Right lobe of liver (tissue), 6 donors: Measurements from ENCODE around the gene PAX8. TPM values are rescaled to one million over a fixed set of nuclear protein-coding genes. Genes with fewer than 3 reads are reported as not detected.

Experiments used
- ATAC-seq, 4 donors: fragments of 200-7000 bp; cut with Tn5 transposase; one replicate each; pipeline ENCODE4 v1.9.1; 2020; ENCODE audit warnings: mild to moderate bottlenecking in 4 of 4, moderate library complexity in 4 of 4
- DNase-seq, 3 donors: peaks; one replicate each; pipeline ENCODE4 v3.0.0-alpha.2; 2020
- H3K27ac ChIP-seq, 3 donors: fragments of 200-600 bp; one replicate each; pipeline ENCODE4 v1.8.0; 2022
- H3K27me3 ChIP-seq, 2 donors: fragments of 200-600 bp; one replicate each; pipeline ENCODE4 v1.8.0; 2022
- H3K36me3 ChIP-seq, 4 donors: fragments of 200-600 bp; sonication (generic) in 1 of 4; one replicate each; pipeline versions ENCODE4 v1.5.1 to v1.8.0; 2017 to 2022; ENCODE audit warnings: control low read depth in 1 of 4
- H3K4me1 ChIP-seq, 4 donors: fragments of 200-600 bp; sonication (generic) in 1 of 4; one replicate each; pipeline versions ENCODE4 v1.5.1 to v1.8.0; 2017 to 2022; ENCODE audit warnings: control low read depth in 1 of 4
- H3K4me3 ChIP-seq, 3 donors: fragments of 200-600 bp; one replicate each; pipeline ENCODE4 v1.8.0; 2022
- H3K9me3 ChIP-seq, 4 donors: fragments of 200-600 bp; sonication (generic) in 1 of 4; one replicate each; pipeline versions ENCODE4 v1.5.1 to v1.8.0; 2017 to 2022; ENCODE audit warnings: control low read depth in 1 of 4
- CTCF ChIP-seq, 4 donors: fragments of 200-600 bp in 3 of 4; fragments of 450-650 bp in 1 of 4; IDR thresholded peaks; one replicate each; pipeline versions ENCODE4 v1.5.1 to v1.8.0; 2016 to 2022; ENCODE audit warnings: antibody characterized with exemption in 4 of 4, mild to moderate bottlenecking in 2 of 4
- POLR2A ChIP-seq: fragments of 450-650 bp; IDR thresholded peaks from one replicate; pipeline ENCODE4 v1.6.1; 2017; ENCODE audit warnings: antibody characterized with exemption, mild to moderate bottlenecking
- WGBS: methylation state at CpG from one replicate; pipeline ENCODE4 v1.1.6; 2018; ENCODE audit warnings: low coverage, low lambda C conversion rate; ENCODE audit not compliant: insufficient coverage; ENCODE audit errors: missing lambda C conversion rate; 5-methylcytosine and 5-hydroxymethylcytosine counted together
- intact Hi-C, 2 donors: fragments of 100-400 bp; cut with DNase I; formaldehyde crosslinking; loops; one replicate each; pipeline versions ENCODE4 v1.11.2 to v1.14.1; 2022
- total RNA-seq, 6 experiments: library from RNA; depleted of rRNA in 2 of 6; stranded (reverse); fragments of >200 nt in 2 of 6; fragmentation: NEBNext Ultra II Directional in 3 of 6; extraction: Animal tissue kit (Norgen Biotek cat#: 25700) in 3 of 6; gene quantifications; one replicate each; pipeline versions ENCODE4 v1.1.0 to v1.2.4, GENCODE V29; 2016 to 2023
- donor health status: DM: no; HTN: yes; CAD: no.
- donor health status: DM: no; HTN: no; CAD: no.
- donor health status: DM: no; HTN: no; CAD: no.
- donor health status: DM: no; HTN: yes; CAD: no.
- donor health status: DM: no; HTN: yes; CAD: no.

The PAX8 gene
- total RNA-seq, 6 experiments from 2014 or later, result 0.27 to 1.9 (median 0.86) TPM

DNA sequence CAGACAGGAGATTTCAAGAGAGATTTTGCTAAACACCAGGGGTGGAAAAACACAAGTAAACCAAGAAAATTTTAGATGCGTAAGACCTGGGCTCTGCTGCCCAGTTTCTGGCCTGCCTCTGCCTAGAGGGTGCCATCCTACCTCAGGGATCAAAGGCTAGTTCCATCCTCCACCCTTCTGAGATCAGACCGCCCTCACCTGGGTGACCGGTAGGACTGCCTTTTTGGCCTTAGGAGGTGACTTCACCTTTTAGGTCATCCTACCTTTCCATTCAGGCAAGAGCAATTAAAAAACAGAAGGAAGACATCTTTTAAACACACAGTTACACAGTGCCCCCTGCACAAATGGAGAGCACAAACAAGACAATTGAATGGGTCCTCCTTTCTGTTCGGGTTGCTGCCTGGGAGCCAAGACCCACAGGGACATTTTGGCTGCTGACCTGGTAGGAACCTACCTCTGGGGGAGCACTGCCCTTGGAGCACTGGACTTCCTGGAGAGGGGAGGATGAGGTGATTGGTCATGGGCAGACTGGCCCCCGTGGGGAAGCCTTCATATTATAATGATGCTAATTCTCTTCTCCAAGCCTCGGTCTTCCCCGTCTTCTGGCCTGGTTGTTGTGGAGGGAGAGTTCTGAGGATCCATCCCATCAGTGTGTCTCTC is 101.9 kb downstream of the PAX8 start:
- Histone ChIP-seq H3K36me3 (no peaks in the 10 kb centered on the region), H3K27ac (no peak overlapping the region), H3K9me3 (no peaks in the 10 kb centered on the region), H3K27me3 (no peaks in the 10 kb centered on the region), H3K4me1 (peaks cover 0 to 17% (median 8%) of the 10 kb centered on the region in 4 donors), H3K4me3 (no peak overlapping the region)
- 93% methylated on average over 2 of the region's 7 CpGs for WGBS
- intact Hi-C loops, result no loop called here
- ATAC-seq, result no peak
- TF ChIP-seq CTCF (IDR thresholded peaks at IDR 0.05) (no peak), POLR2A (no peak)
- no peak for DNase-seq

DNA sequence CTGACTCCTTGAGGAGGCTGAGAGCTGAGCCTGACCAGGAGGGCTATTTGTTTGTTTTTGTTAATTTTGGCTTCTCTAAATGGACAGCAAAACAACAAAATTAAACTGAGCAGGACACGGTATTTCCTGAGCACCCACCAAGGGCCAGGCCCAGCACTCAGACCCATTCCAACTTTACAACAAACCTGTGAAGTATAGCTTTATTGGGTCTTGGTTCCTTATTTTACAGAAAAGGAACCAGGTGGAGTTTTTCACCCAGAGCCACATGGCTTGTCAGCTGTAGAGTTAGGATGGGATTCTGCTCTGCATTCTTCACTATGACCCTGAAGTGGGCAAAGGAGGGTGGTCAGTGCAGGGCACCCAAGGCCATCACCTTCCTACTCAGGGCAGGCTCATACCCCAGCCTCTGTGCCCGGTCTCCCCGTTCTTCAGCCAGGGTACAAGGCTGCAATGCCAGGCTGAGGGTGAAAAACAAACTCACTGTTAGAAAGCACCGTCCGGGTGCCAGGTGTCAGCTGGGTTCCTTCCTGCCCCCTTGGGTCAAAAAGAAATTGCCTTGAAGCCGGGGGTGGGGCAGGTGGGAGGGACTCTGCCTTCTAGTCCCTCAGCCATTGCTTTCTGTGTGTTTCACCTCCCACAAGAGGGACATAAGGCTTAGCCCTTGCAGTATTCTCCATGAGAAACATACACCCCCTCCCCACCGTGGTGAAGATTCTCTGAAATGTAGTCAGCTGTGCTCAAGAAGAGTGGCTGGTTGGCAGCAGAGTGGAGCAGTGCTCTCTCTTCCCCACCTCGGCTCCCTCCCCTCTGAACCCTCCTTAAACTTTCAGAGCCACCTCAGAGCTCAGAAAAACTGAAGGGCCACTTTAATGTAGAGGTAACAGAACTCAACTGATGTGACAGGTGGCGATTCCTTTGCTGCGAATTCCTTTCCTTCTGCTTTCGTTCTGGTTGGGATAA is 102.7 kb downstream of the PAX8 start:
- peaks cover 0 to 10% (median 3%) of the 10 kb centered on the region in 4 donors for H3K4me1 ChIP-seq
- no peak overlapping the region for H3K4me3 ChIP-seq
- WGBS, result 71% methylated on average over 9 of the region's 11 CpGs
- ATAC-seq (no peak), DNase-seq (no peak)
- H3K27ac ChIP-seq, result no peak overlapping the region
- no peak for TF ChIP-seq POLR2A
- no peak for TF ChIP-seq CTCF (IDR thresholded peaks at IDR 0.05)
- intact Hi-C loops, result no loop called here
- H3K9me3 ChIP-seq, result no peaks in the 10 kb centered on the region
- H3K36me3 ChIP-seq, result no peaks in the 10 kb centered on the region
- no peaks in the 10 kb centered on the region for H3K27me3 ChIP-seq

- Histone ChIP-seq H3K9me3 (no peaks in the 10 kb centered on the region), H3K4me1 (peaks cover 0 to 3% (median 0%) of the 10 kb centered on the region in 4 donors), H3K36me3 (no peaks in the 10 kb centered on the region), H3K4me3 (peak overlapping the region in 1 of 3 donors; percentile 24), H3K27me3 (no peaks in the 10 kb centered on the region), H3K27ac (peak overlapping the region in 1 of 3 donors; percentile 54)
- WGBS, result 45% methylated on average over 7 of the region's 8 CpGs
- DNase-seq (no peak), ATAC-seq (peak; percentile 13 to 42 (median 22))
- TF ChIP-seq CTCF (IDR thresholded peaks at IDR 0.05) (no peak), POLR2A (no peak)
- intact Hi-C loops, result no loop called here
Observed at GRCh38 chr2:113175042-113175628, 103.6 kb downstream of the PAX8 start.

GRCh38 chr2:113174376-113174750 is 104.4 kb downstream of the PAX8 start:
- intact Hi-C loops, result no loop called here
- no peak for ATAC-seq
- Histone ChIP-seq H3K27ac (peak overlapping the region in 2 of 3 donors; percentile 47 to 54), H3K4me1 (peaks cover 0 to under 1% (median 0%) of the 10 kb centered on the region in 4 donors), H3K4me3 (peak overlapping the region in 2 of 3 donors; percentile 18 to 24), H3K36me3 (no peaks in the 10 kb centered on the region), H3K9me3 (no peaks in the 10 kb centered on the region), H3K27me3 (no peaks in the 10 kb centered on the region)
- DNase-seq, result no peak
- WGBS, result no CpG with 5 or more reads among the region's 3 CpGs
- TF ChIP-seq CTCF (IDR thresholded peaks at IDR 0.05) (no peak), POLR2A (no peak)
